ENCODE measurements around the gene MYO5C. TPM values are rescaled to one million over a fixed set of nuclear protein-coding genes. Genes with fewer than 3 reads are reported as not detected.

Gene MYO5C
- total RNA-seq, 1 donor from 2014 or later, result 19.7 TPM

- no peak for FAIRE-seq
- no peak for TF ChIP-seq CTCF (IDR thresholded peaks at IDR 0.05; ENCODE audit: insufficient read depth, low read length, severe bottlenecking)
- peaks cover 3% of the 10 kb centered on the region for H3K36me3 ChIP-seq (ENCODE audit: control insufficient read depth, insufficient read depth, low read length)
- no peaks in the 10 kb centered on the region for H3K27me3 ChIP-seq (ENCODE audit: control insufficient read depth, insufficient read depth, low read length)
- no peak overlapping the region for H3K4me3 ChIP-seq (ENCODE audit: low read depth, low read length)
- DNase-seq (ENCODE audit: low read depth), result peak; percentile 26
These were observed 151.7 kb downstream of the MYO5C start for GRCh38 chr15:52143873-52144272.

Other genes with a start within 250 kb of the MYO5C start
- gene BCL2L10, start 183.0 kb downstream of the MYO5C start, total RNA-seq, result 0.53 and 0.64 TPM in 2 replicates
- gene GNB5, start 104.4 kb downstream of the MYO5C start, total RNA-seq, result 46.1 and 54.9 TPM in 2 replicates
- gene MYO5A, start 233.1 kb upstream of the MYO5C start, total RNA-seq, result 29.5 and 51.1 TPM in 2 replicates